HG02943 (cell line): ENCODE results near the gene EPB41L4A.
A peak's percentile ranks its signal among the peaks of the same experiment; 100 is the strongest.
"Not testable (repeated sequence)": the region's sequence is repeated elsewhere in the genome, so short reads cannot be mapped to it uniquely, and the experiment has no call there.

ENCODE experiments used
- ATAC-seq: cut with Tn5 transposase; IDR thresholded peaks from one replicate; pipeline ENCODE4 v1.9.1; 2021; ENCODE audit warnings: mild to moderate bottlenecking, low read depth, moderate library complexity; ENCODE audit not compliant: unreplicated experiment

The EPB41L4A gene

GRCh38 chr5:112419164-112419985 is at the start of gene EPB41L4A:
EPB41L4A (minus strand) TSS chr5:112419277; CDS start chr5:112419039, 238 bp downstream.
- ATAC-seq: peak; percentile 37

- ATAC-seq: no peak
These were observed 48.4 kb upstream of the EPB41L4A start for GRCh38 chr5:112467485-112467884.

- not testable (repeated sequence) for ATAC-seq
These were observed 47.2 kb upstream of the EPB41L4A start for GRCh38 chr5:112466261-112466660.

GRCh38 chr5:112447187-112447760 is 28.2 kb upstream of the EPB41L4A start:
- ATAC-seq: not testable (repeated sequence)

GRCh38 chr5:112445626-112446350 is 26.7 kb upstream of the EPB41L4A start:
- no peak for ATAC-seq

- not testable (repeated sequence) for ATAC-seq
These were observed 24.9 kb upstream of the EPB41L4A start for GRCh38 chr5:112443932-112444331.

GRCh38 chr5:112440031-112440430 is 21.0 kb upstream of the EPB41L4A start:
- no peak for ATAC-seq

- no peak for ATAC-seq
These were observed 17.1 kb upstream of the EPB41L4A start for GRCh38 chr5:112436144-112436543.

- ATAC-seq: no peak
These were observed 15.6 kb upstream of the EPB41L4A start for GRCh38 chr5:112434641-112435040.

- not testable (repeated sequence) for ATAC-seq
These were observed 7.1 kb upstream of the EPB41L4A start for GRCh38 chr5:112426202-112426601.

GRCh38 chr5:112419986-112420864 is 1.1 kb upstream of the EPB41L4A start:
- ATAC-seq: peak; percentile 82

GRCh38 chr5:112418659-112419163 is 366 bp downstream of the EPB41L4A start:
- no peak for ATAC-seq

- ATAC-seq: no peak
These were observed 982 bp downstream of the EPB41L4A start for GRCh38 chr5:112417931-112418658.

- no peak for ATAC-seq
These were observed 3.5 kb downstream of the EPB41L4A start for GRCh38 chr5:112415552-112415951.

GRCh38 chr5:112413611-112414010 is 5.5 kb downstream of the EPB41L4A start:
- no peak for ATAC-seq

GRCh38 chr5:112412346-112412745 is 6.7 kb downstream of the EPB41L4A start:
- no peak for ATAC-seq

- no peak for ATAC-seq
These were observed 7.2 kb downstream of the EPB41L4A start for GRCh38 chr5:112411903-112412302.

GRCh38 chr5:112407666-112408065 is 11.4 kb downstream of the EPB41L4A start:
- no peak for ATAC-seq

- no peak for ATAC-seq
These were observed 11.8 kb downstream of the EPB41L4A start for GRCh38 chr5:112407240-112407639.
